ENCODE measurements around the gene LTBP3.

Gene LTBP3

GRCh38 chr11:65584723-65585171 lies 26.6 kb upstream of the LTBP3 start:
- Histone ChIP-seq H3K4me1 (ENCODE audit: control insufficient read depth in 1 of 2, insufficient read depth in 2 of 2, low read length in 2 of 2) (peaks cover 16 to 53% of the 10 kb centered on the region in 2 donors), H3K4me3 (ENCODE audit: low read depth in 1 of 2, low read length in 2 of 2) (no peak overlapping the region), H3K27me3 (ENCODE audit: low read depth, low read length) (no peaks in the 10 kb centered on the region), H3K9me3 (ENCODE audit: control insufficient read depth in 1 of 2, low read length in 2 of 2) (no peaks in the 10 kb centered on the region), H3K27ac (ENCODE audit: low read length) (no peak overlapping the region), H3K36me3 (ENCODE audit: control insufficient read depth in 1 of 2, insufficient read depth in 2 of 2, low read length in 2 of 2) (peaks cover 27 to 40% of the 10 kb centered on the region in 2 donors)

- Histone ChIP-seq H3K4me3 (ENCODE audit: low read depth in 1 of 2, low read length in 2 of 2) (no peak overlapping the region), H3K9me3 (ENCODE audit: control insufficient read depth in 1 of 2, low read length in 2 of 2) (no peaks in the 10 kb centered on the region), H3K27me3 (ENCODE audit: low read depth, low read length) (no peaks in the 10 kb centered on the region), H3K27ac (ENCODE audit: low read length) (no peak overlapping the region), H3K4me1 (ENCODE audit: control insufficient read depth in 1 of 2, insufficient read depth in 2 of 2, low read length in 2 of 2) (peaks cover 16 to 47% of the 10 kb centered on the region in 2 donors), H3K36me3 (ENCODE audit: control insufficient read depth in 1 of 2, insufficient read depth in 2 of 2, low read length in 2 of 2) (peaks cover 28 to 44% of the 10 kb centered on the region in 2 donors)
Observed at GRCh38 chr11:65584106-65584505, 25.9 kb upstream of the LTBP3 start.

GRCh38 chr11:65583589-65583988 lies 25.4 kb upstream of the LTBP3 start:
- Histone ChIP-seq H3K27ac (ENCODE audit: low read length) (no peak overlapping the region), H3K9me3 (ENCODE audit: control insufficient read depth in 1 of 2, low read length in 2 of 2) (no peaks in the 10 kb centered on the region), H3K27me3 (ENCODE audit: low read depth, low read length) (no peaks in the 10 kb centered on the region), H3K4me1 (ENCODE audit: control insufficient read depth in 1 of 2, insufficient read depth in 2 of 2, low read length in 2 of 2) (peaks cover 18 to 49% of the 10 kb centered on the region in 2 donors), H3K36me3 (ENCODE audit: control insufficient read depth in 1 of 2, insufficient read depth in 2 of 2, low read length in 2 of 2) (peaks cover 31 to 44% of the 10 kb centered on the region in 2 donors), H3K4me3 (ENCODE audit: low read depth in 1 of 2, low read length in 2 of 2) (no peak overlapping the region)

- Histone ChIP-seq H3K36me3 (ENCODE audit: control insufficient read depth in 1 of 2, insufficient read depth in 2 of 2, low read length in 2 of 2) (peaks cover 33 to 44% of the 10 kb centered on the region in 2 donors), H3K27ac (ENCODE audit: low read length) (no peak overlapping the region), H3K4me1 (ENCODE audit: control insufficient read depth in 1 of 2, insufficient read depth in 2 of 2, low read length in 2 of 2) (peaks cover 21 to 49% of the 10 kb centered on the region in 2 donors), H3K4me3 (ENCODE audit: low read depth in 1 of 2, low read length in 2 of 2) (no peak overlapping the region), H3K27me3 (ENCODE audit: low read depth, low read length) (no peaks in the 10 kb centered on the region), H3K9me3 (ENCODE audit: control insufficient read depth in 1 of 2, low read length in 2 of 2) (no peaks in the 10 kb centered on the region)
Observed at GRCh38 chr11:65581928-65582327, 23.8 kb upstream of the LTBP3 start.

GRCh38 chr11:65580756-65581155 lies 22.6 kb upstream of the LTBP3 start:
- Histone ChIP-seq H3K4me1 (ENCODE audit: control insufficient read depth in 1 of 2, insufficient read depth in 2 of 2, low read length in 2 of 2) (peaks cover 18 to 40% of the 10 kb centered on the region in 2 donors), H3K36me3 (ENCODE audit: control insufficient read depth in 1 of 2, insufficient read depth in 2 of 2, low read length in 2 of 2) (peaks cover 26 to 36% of the 10 kb centered on the region in 2 donors), H3K4me3 (ENCODE audit: low read depth in 1 of 2, low read length in 2 of 2) (no peak overlapping the region), H3K27ac (ENCODE audit: low read length) (no peak overlapping the region), H3K9me3 (ENCODE audit: control insufficient read depth in 1 of 2, low read length in 2 of 2) (no peaks in the 10 kb centered on the region), H3K27me3 (ENCODE audit: low read depth, low read length) (no peaks in the 10 kb centered on the region)

GRCh38 chr11:65580031-65580692 lies 22.0 kb upstream of the LTBP3 start:
- peaks cover 20 to 38% of the 10 kb centered on the region in 2 donors for H3K4me1 ChIP-seq (ENCODE audit: control insufficient read depth in 1 of 2, insufficient read depth in 2 of 2, low read length in 2 of 2)
- no peak overlapping the region for H3K27ac ChIP-seq (ENCODE audit: low read length)
- H3K36me3 ChIP-seq (ENCODE audit: control insufficient read depth in 1 of 2, insufficient read depth in 2 of 2, low read length in 2 of 2), result peaks cover 24 to 31% of the 10 kb centered on the region in 2 donors
- no peaks in the 10 kb centered on the region for H3K27me3 ChIP-seq (ENCODE audit: low read depth, low read length)
- H3K4me3 ChIP-seq (ENCODE audit: low read depth in 1 of 2, low read length in 2 of 2), result no peak overlapping the region
- no peaks in the 10 kb centered on the region for H3K9me3 ChIP-seq (ENCODE audit: control insufficient read depth in 1 of 2, low read length in 2 of 2)

GRCh38 chr11:65579291-65579690 lies 21.1 kb upstream of the LTBP3 start:
- H3K27me3 ChIP-seq (ENCODE audit: low read depth, low read length), result no peaks in the 10 kb centered on the region
- H3K4me3 ChIP-seq (ENCODE audit: low read depth in 1 of 2, low read length in 2 of 2), result no peak overlapping the region
- H3K36me3 ChIP-seq (ENCODE audit: control insufficient read depth in 1 of 2, insufficient read depth in 2 of 2, low read length in 2 of 2), result peaks cover 24 to 31% of the 10 kb centered on the region in 2 donors
- H3K27ac ChIP-seq (ENCODE audit: low read length), result no peak overlapping the region
- no peaks in the 10 kb centered on the region for H3K9me3 ChIP-seq (ENCODE audit: control insufficient read depth in 1 of 2, low read length in 2 of 2)
- H3K4me1 ChIP-seq (ENCODE audit: control insufficient read depth in 1 of 2, insufficient read depth in 2 of 2, low read length in 2 of 2), result peaks cover 21 to 38% of the 10 kb centered on the region in 2 donors

GRCh38 chr11:65578667-65579066 lies 20.5 kb upstream of the LTBP3 start:
- H3K27me3 ChIP-seq (ENCODE audit: low read depth, low read length), result no peaks in the 10 kb centered on the region
- H3K36me3 ChIP-seq (ENCODE audit: control insufficient read depth in 1 of 2, insufficient read depth in 2 of 2, low read length in 2 of 2), result peaks cover 24 to 31% of the 10 kb centered on the region in 2 donors
- peak overlapping the region in 1 of 2 donors; percentile 95 for H3K4me3 ChIP-seq (ENCODE audit: low read depth in 1 of 2, low read length in 2 of 2)
- H3K27ac ChIP-seq (ENCODE audit: low read length), result no peak overlapping the region
- peaks cover 21 to 37% of the 10 kb centered on the region in 2 donors for H3K4me1 ChIP-seq (ENCODE audit: control insufficient read depth in 1 of 2, insufficient read depth in 2 of 2, low read length in 2 of 2)
- H3K9me3 ChIP-seq (ENCODE audit: control insufficient read depth in 1 of 2, low read length in 2 of 2), result no peaks in the 10 kb centered on the region

GRCh38 chr11:65578134-65578533 lies 20.0 kb upstream of the LTBP3 start:
- Histone ChIP-seq H3K27me3 (ENCODE audit: low read depth, low read length) (no peaks in the 10 kb centered on the region), H3K27ac (ENCODE audit: low read length) (peak overlapping the region; percentile 94), H3K4me1 (ENCODE audit: control insufficient read depth in 1 of 2, insufficient read depth in 2 of 2, low read length in 2 of 2) (peaks cover 21 to 42% of the 10 kb centered on the region in 2 donors), H3K4me3 (ENCODE audit: low read depth in 1 of 2, low read length in 2 of 2) (peak overlapping the region; percentile 76 to 95), H3K9me3 (ENCODE audit: control insufficient read depth in 1 of 2, low read length in 2 of 2) (no peaks in the 10 kb centered on the region), H3K36me3 (ENCODE audit: control insufficient read depth in 1 of 2, insufficient read depth in 2 of 2, low read length in 2 of 2) (peaks cover 24 to 31% of the 10 kb centered on the region in 2 donors)

GRCh38 chr11:65577756-65578109 lies 19.6 kb upstream of the LTBP3 start:
- peaks cover 21 to 45% of the 10 kb centered on the region in 2 donors for H3K4me1 ChIP-seq (ENCODE audit: control insufficient read depth in 1 of 2, insufficient read depth in 2 of 2, low read length in 2 of 2)
- H3K27ac ChIP-seq (ENCODE audit: low read length), result peak overlapping the region; percentile 94
- no peaks in the 10 kb centered on the region for H3K9me3 ChIP-seq (ENCODE audit: control insufficient read depth in 1 of 2, low read length in 2 of 2)
- H3K27me3 ChIP-seq (ENCODE audit: low read depth, low read length), result no peaks in the 10 kb centered on the region
- peak overlapping the region; percentile 76 to 95 for H3K4me3 ChIP-seq (ENCODE audit: low read depth in 1 of 2, low read length in 2 of 2)
- peaks cover 24 to 31% of the 10 kb centered on the region in 2 donors for H3K36me3 ChIP-seq (ENCODE audit: control insufficient read depth in 1 of 2, insufficient read depth in 2 of 2, low read length in 2 of 2)

- Histone ChIP-seq H3K4me3 (ENCODE audit: low read depth in 1 of 2, low read length in 2 of 2) (peak overlapping the region; percentile 76 to 95), H3K27ac (ENCODE audit: low read length) (peak overlapping the region; percentile 94), H3K27me3 (ENCODE audit: low read depth, low read length) (no peaks in the 10 kb centered on the region), H3K4me1 (ENCODE audit: control insufficient read depth in 1 of 2, insufficient read depth in 2 of 2, low read length in 2 of 2) (peaks cover 21 to 46% of the 10 kb centered on the region in 2 donors), H3K36me3 (ENCODE audit: control insufficient read depth in 1 of 2, insufficient read depth in 2 of 2, low read length in 2 of 2) (peaks cover 21 to 29% of the 10 kb centered on the region in 2 donors), H3K9me3 (ENCODE audit: control insufficient read depth in 1 of 2, low read length in 2 of 2) (no peaks in the 10 kb centered on the region)
Observed at GRCh38 chr11:65576867-65577755, 19.0 kb upstream of the LTBP3 start.
